Kidney epithelial cell (primary cell): Measurements from ENCODE around the gene SLC26A8. TPM values are rescaled to one million over a fixed set of nuclear protein-coding genes. Genes with fewer than 3 reads are reported as not detected.

ENCODE experiments used
- DNase-seq: peaks from one replicate; pipeline ENCODE4 v3.0.0-alpha.2; 2010; ENCODE audit warnings: low read depth
- H3K27me3 ChIP-seq: 2 replicates; pipeline ENCODE4 v1.6.0; 2011; ENCODE audit warnings: low read length; ENCODE audit not compliant: control insufficient read depth, insufficient read depth
- H3K36me3 ChIP-seq: 2 replicates; pipeline ENCODE4 v1.5.1; 2011; ENCODE audit warnings: low read length; ENCODE audit not compliant: control insufficient read depth, insufficient read depth
- H3K4me3 ChIP-seq: 2 replicates; pipeline ENCODE4 v1.5.1; 2011; ENCODE audit warnings: low read depth, mild to moderate bottlenecking, control low read depth, low read length
- total RNA-seq: library from RNA; depleted of rRNA; stranded (reverse); fragments of >200 nt; gene quantifications from 2 replicates; pipeline ENCODE4 v1.2.3, GENCODE V29; 2015
- TF ChIP-seq, protein P1 (sequence below): IDR thresholded peaks from 2 replicates; pipeline ENCODE4 v1.5.1; 2011; ENCODE audit warnings: mild to moderate bottlenecking, moderate library complexity, low read length, control low read depth, inconsistent platforms; ENCODE audit not compliant: insufficient read depth, poor library complexity, severe bottlenecking

SLC26A8 gene
- total RNA-seq, 1 donor from 2014 or later = not detected

GRCh38 chr6:36056178-36056577, 31.7 kb upstream of the SLC26A8 start:
- Histone ChIP-seq H3K4me3 (no peak overlapping the region), H3K36me3 (no peaks in the 10 kb centered on the region), H3K27me3 (no peaks in the 10 kb centered on the region)
- TF ChIP-seq, protein P1, sequence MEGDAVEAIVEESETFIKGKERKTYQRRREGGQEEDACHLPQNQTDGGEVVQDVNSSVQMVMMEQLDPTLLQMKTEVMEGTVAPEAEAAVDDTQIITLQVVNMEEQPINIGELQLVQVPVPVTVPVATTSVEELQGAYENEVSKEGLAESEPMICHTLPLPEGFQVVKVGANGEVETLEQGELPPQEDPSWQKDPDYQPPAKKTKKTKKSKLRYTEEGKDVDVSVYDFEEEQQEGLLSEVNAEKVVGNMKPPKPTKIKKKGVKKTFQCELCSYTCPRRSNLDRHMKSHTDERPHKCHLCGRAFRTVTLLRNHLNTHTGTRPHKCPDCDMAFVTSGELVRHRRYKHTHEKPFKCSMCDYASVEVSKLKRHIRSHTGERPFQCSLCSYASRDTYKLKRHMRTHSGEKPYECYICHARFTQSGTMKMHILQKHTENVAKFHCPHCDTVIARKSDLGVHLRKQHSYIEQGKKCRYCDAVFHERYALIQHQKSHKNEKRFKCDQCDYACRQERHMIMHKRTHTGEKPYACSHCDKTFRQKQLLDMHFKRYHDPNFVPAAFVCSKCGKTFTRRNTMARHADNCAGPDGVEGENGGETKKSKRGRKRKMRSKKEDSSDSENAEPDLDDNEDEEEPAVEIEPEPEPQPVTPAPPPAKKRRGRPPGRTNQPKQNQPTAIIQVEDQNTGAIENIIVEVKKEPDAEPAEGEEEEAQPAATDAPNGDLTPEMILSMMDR = no peak
- DNase-seq = no peak

DNA sequence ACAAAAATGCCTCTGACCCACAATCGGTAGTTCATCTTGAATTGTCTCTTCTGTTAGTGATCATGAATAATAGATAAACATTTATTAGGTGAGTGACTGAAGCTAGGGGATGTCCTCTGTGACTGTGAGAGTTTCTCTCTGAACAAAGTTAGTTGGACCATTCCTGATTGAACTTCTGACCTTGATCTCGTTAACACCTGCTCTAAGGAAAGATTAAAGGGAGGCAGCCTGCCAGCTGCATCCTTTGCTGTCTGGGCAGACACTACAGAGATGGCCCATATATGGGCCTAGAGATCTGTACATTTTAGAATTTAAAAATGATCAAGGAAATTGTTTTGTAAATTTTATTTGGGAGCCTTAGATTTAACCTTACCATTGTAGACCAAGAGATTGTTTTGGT, 30.5 kb upstream of the SLC26A8 start:
- H3K27me3 ChIP-seq = no peaks in the 10 kb centered on the region
- TF ChIP-seq, protein P1 = no peak
- H3K4me3 ChIP-seq = no peak overlapping the region
- DNase-seq = no peak
- no peaks in the 10 kb centered on the region for H3K36me3 ChIP-seq

- no peak for DNase-seq
- Histone ChIP-seq H3K4me3 (no peak overlapping the region), H3K36me3 (no peaks in the 10 kb centered on the region), H3K27me3 (no peaks in the 10 kb centered on the region)
- TF ChIP-seq, protein P1 = no peak
Observed at GRCh38 chr6:36054415-36054814, 30.0 kb upstream of the SLC26A8 start.

DNA sequence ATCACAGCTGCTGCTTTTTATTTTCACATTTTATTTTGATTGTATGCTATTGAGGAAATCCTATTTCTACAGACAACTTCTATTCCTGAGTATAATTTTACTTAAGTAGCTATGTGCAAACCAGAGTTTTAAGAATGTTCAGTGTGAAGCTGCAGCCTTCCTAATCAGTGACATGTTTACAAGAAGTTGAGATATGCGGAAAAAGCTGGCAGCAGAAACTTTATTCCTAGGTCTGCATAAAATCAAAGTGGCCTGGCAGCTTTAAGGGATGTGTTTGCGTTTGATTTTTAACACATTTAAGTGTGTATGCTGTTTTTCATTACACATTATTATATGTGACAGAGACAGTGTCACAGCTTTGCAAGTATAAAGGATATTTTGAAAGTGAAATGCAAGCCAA, 29.4 kb upstream of the SLC26A8 start:
- Histone ChIP-seq H3K4me3 (no peak overlapping the region), H3K36me3 (no peaks in the 10 kb centered on the region), H3K27me3 (no peaks in the 10 kb centered on the region)
- DNase-seq = no peak
- TF ChIP-seq, protein P1 = no peak

GRCh38 chr6:36052097-36052496, 27.7 kb upstream of the SLC26A8 start:
- no peak overlapping the region for H3K4me3 ChIP-seq
- DNase-seq = no peak
- TF ChIP-seq, protein P1 = no peak
- H3K36me3 ChIP-seq = no peaks in the 10 kb centered on the region
- H3K27me3 ChIP-seq = no peaks in the 10 kb centered on the region

GRCh38 chr6:36050947-36051710, 26.7 kb upstream of the SLC26A8 start:
- H3K4me3 ChIP-seq = no peak overlapping the region
- TF ChIP-seq, protein P1 = no peak
- no peak for DNase-seq
- no peaks in the 10 kb centered on the region for H3K36me3 ChIP-seq
- H3K27me3 ChIP-seq = no peaks in the 10 kb centered on the region
